ENCODE data around the gene FGD5.

The FGD5 gene

GRCh38 chr3:14826069-14826468, 7.3 kb downstream of the FGD5 start:
- no peak for TF ChIP-seq CTCF (conservative IDR thresholded peaks at IDR 0.05)
- H3K27ac ChIP-seq = no peak overlapping the region

DNA sequence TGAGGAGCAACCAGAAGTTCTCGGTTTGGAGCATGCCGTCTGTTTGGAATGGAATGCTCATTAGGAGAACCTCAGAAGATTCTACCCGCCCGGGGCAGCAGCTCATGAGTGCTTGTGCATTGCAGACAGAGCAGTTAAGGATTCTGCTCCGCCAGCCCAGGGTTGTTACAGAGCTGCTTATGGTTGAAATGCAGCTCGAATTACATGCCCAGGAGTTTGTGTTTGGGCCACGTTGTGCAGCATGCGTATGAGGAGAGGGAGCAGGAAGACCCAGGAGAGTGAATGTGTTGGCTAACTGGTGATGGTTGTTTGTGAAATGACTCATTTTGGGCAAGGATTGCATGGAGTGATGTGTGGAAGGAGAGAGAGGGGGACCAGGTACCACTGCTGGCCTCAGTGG, 9.0 kb downstream of the FGD5 start:
- TF ChIP-seq CTCF (conservative IDR thresholded peaks at IDR 0.05) = no peak
- no peak overlapping the region for H3K27ac ChIP-seq

GRCh38 chr3:14829811-14830210, 11.0 kb downstream of the FGD5 start:
- peak overlapping the region; percentile 30; the same call in 1 of the 2 replicates for H3K27ac ChIP-seq
- TF ChIP-seq CTCF (conservative IDR thresholded peaks at IDR 0.05) = no peak

GRCh38 chr3:14831916-14832450, 13.2 kb downstream of the FGD5 start:
- no peak for TF ChIP-seq CTCF (conservative IDR thresholded peaks at IDR 0.05)
- H3K27ac ChIP-seq = no peak overlapping the region

DNA sequence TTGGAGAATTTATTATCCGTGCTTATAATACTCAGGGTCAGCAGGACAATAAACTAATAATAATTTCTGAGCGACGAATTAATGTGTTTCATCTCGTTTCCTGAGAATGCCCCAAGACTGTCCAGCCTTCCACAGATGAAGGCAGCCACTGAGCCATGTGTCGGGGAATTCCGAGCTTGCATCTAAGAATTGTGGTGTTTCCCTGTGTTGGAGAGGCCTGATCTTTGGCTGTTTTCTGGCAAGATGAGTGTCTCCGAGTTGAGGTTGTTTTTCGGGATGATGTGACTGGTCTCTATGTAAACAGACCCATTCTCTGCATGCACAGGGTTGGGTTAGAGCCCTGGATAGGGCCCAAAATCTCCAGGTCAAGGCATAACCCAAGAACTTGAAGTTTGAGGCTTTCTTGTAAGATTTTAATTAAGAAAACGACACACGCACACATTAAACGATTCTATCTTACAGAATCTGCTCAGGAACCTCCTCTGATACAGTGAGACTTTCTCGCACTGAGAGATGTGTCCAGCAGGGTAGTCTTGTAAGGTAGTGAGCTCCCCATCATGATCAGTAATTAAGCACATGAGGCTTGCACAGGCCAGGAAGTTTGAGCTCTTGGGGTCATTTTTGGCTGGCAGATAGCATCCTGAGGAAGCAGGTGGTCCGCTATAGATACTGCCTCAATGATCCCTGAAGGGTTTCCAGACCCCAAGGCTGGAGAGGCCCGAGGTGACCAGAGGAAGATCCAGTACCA, 14.4 kb downstream of the FGD5 start:
- no peak overlapping the region for H3K27ac ChIP-seq
- no peak for TF ChIP-seq CTCF (conservative IDR thresholded peaks at IDR 0.05)

GRCh38 chr3:14834121-14834520, 15.4 kb downstream of the FGD5 start:
- H3K27ac ChIP-seq = no peak overlapping the region
- TF ChIP-seq CTCF (conservative IDR thresholded peaks at IDR 0.05) = no peak

DNA sequence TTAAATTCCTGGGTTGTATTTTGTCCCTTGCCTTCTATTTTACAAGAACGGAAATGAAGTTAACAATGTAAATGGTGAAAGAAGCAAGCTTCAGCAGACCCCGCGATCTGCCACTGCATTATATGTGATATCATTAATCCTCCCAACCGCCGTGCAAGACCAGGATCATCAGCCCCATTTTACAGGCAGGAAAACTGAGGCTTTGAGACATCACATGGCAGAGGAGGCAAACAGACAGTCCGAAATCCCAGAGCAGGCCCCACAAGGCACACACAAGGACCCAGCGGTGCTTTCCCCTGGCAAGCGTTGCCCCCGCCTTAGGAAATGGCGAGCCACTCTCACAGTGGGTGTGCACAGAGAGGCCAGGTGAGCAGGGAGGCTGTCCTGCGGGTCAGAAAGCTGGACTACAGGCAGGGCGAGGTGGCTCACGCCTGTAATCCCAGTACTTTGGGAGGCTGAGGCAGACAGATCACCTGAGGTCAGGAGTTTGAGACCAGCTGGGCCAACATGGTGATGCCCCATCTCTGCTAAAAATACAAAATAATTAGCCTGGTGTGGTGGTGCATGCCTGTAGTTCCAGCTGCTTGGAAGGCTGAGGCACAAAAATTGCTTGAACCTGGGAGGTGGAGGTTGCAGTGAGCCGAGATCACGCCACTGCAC, 16.2 kb downstream of the FGD5 start:
- no peak overlapping the region for H3K27ac ChIP-seq

More for the DNA sequence above, 16.2 kb downstream of the FGD5 start:
- TF ChIP-seq CTCF (conservative IDR thresholded peaks at IDR 0.05) = no peak
